Hematopoietic multipotent progenitor cell (in vitro differentiated cells): ENCODE data around the gene ADISSP. TPM values are rescaled to one million over a fixed set of nuclear protein-coding genes. Genes with fewer than 3 reads are reported as not detected.

Experiments used
- DNase-seq, 3 donors: peaks; one replicate each; pipeline ENCODE4 v3.0.0-alpha.2; 2011 to 2015; ENCODE audit warnings: low read depth in 2 of 3, low spot score in 2 of 3
- total RNA-seq: library from RNA; depleted of rRNA; stranded (reverse); fragments of >200 nt; gene quantifications from one replicate; pipeline ENCODE4 v1.2.3, GENCODE V29; 2012

The ADISSP gene
- total RNA-seq, 1 donor: 40.9 TPM

- no peak for DNase-seq
These were observed 10.3 kb downstream of the ADISSP start for GRCh38 chr20:3757268-3757667.

DNA sequence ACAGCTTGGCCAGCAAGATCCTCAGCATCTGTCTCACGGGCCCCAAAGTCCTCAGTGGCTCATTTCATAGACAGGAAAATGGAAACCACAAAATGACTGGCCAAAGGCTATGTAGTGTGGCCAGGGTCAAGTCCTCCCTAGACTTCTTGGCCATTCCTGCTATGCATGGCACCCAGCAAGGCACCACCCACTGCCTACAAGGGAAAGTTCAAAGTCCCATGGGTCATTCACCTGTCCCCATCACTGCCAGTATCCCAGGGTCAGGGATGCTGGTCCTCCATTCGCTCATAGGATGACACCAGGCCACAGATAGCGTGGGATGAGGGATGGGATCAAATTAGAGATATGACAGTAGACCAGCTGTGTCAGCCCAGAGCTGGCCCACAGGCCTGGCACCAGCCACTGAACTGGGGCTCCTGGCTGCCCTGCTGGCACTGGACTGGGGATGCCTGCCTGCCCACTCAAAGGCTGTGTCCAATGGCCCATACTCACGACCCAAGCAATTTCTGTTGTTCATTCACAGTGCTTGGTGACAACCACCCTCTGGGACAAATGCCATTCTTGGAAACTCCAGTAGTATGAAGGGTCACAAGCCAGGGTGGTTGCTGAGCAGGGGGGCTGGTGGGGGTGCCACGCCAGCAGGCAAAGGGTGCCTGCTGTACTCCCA is 11.6 kb downstream of the ADISSP start:
- no peak for DNase-seq

GRCh38 chr20:3755269-3755668 is 12.3 kb downstream of the ADISSP start:
- no peak for DNase-seq

GRCh38 chr20:3754276-3754630 is 13.3 kb downstream of the ADISSP start:
- DNase-seq: no peak

DNA sequence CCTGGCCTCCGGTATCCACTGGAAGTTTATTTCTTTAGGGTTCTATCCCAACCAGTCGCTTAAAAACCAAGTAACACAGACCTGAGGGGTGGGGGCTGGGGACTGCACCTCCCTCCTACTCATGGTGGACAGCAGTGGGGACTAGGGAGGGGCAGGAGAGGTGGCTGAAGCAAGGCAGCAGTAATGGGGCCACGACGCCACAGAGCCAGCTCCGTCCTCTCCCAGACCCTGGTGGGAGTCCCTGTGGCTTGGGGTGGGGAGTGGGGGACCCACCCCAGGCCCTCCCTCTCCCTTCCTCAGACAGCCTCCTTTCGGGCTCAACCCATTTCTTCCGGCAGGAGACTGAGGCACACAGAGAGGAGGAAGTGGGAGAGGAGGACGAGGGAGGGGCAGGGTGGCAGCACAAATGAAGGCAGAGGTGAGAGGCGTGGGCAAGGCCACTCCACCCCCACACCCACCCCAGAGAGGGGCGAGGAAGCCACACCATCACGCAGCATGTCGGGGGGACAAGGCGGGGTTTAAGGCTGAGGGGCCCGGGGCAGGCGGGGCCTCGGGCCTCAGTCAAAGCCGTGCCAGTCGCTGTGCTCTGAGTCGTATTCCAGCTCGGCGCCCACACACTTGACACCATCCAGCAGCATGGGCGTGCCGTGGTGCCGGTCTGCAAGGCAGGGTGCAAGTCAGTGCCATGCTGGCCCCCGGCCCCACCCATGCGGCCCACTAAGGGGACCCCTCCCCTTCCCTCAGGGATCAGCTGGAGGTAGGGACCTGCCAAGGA is 13.9 kb downstream of the ADISSP start:
- no peak for DNase-seq

- DNase-seq: peak in 2 of 3 donors; percentile 67 to 79
These were observed 14.5 kb downstream of the ADISSP start for GRCh38 chr20:3753098-3753497.

- no peak for DNase-seq
These were observed 15.2 kb downstream of the ADISSP start for GRCh38 chr20:3752386-3752759.

GRCh38 chr20:3751675-3752385 is 15.7 kb downstream of the ADISSP start:
- peak in 2 of 3 donors; percentile 57 to 73 for DNase-seq

GRCh38 chr20:3751305-3751674 is 16.3 kb downstream of the ADISSP start:
- no peak for DNase-seq

GRCh38 chr20:3749689-3750531 is 17.6 kb downstream of the ADISSP start:
- peak in 2 of 3 donors; percentile 43 to 62 for DNase-seq

- no peak for DNase-seq
These were observed 18.4 kb downstream of the ADISSP start for GRCh38 chr20:3749087-3749688.

- no peak for DNase-seq
These were observed 19.5 kb downstream of the ADISSP start for GRCh38 chr20:3748073-3748472.

- no peak for DNase-seq
These were observed 20.1 kb downstream of the ADISSP start for GRCh38 chr20:3747471-3747870.

GRCh38 chr20:3745686-3746173 is 21.8 kb downstream of the ADISSP start:
- DNase-seq: no peak

DNA sequence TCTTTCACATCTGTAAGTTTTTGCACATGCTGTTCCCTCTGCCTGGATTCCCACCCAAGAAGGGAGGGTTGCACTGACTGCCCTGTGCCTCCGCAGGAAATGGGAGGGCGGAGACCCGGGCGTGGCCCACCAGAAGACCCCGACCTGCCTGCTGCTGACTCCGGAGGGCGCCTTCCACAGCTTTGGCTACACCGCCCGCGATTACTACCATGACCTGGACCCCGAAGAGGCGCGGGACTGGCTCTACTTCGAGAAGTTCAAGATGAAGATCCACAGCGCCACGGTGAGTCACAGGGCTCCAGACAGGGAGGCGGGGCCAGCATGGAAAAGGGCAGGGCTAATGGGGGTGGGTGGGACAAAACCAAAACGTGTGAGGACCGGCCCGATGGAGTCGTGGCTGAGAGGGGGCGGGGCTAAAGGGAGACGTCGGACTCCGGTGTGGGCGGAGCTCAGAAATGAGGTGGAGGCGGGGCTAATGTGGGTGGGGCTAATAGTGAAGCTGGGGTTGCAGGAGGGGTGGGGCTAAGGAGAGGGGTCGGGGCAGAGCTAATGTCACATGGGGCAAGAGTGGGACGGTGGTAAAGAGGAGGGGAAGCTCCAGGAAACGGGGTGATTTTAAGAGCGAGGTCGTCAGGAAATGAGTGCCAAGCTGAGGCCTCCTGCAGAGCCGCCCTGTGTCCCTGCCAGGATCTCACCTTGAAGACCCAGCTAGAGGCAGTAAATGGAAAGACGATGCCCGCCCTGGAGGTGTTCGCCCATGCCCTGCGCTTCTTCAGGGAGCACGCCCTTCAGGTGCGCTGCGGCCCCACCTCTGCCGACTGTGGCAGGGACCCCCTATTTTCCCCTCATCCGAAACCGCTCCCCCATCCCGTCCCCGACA is 22.5 kb downstream of the ADISSP start:
- peak; percentile 42 to 88 (median 85) for DNase-seq

- DNase-seq: no peak
These were observed 23.5 kb downstream of the ADISSP start for GRCh38 chr20:3744037-3744436.

DNA sequence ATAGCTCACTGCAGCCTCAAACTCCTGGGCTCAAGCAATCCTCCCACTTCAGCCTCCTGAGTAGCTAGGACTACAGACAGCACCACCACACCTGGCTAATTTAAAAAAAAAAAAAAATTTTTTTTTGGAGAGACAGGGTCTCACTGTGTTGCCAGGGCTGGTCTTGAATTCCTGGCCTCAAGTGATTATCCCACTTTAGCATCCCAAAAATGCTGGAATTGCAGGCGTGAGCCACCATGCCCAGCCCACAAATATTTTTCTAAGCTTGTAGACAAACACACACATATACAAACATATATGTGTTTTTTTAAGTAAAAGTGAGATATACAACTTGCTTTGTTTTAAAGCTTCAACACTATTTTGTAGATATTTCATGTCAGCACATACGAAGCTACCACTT is 24.3 kb downstream of the ADISSP start:
- DNase-seq: no peak

GRCh38 chr20:3741836-3742458 is 25.6 kb downstream of the ADISSP start:
- no peak for DNase-seq
